NCI-H524 treated with DMSO at 0.1 percent for 48 hours (cell line): ENCODE measurements around the gene GAGE10.

Experiments used
- DNase-seq: peaks from one replicate; lab custom pipeline; 2025; lab: John Stamatoyannopoulos, UW

The GAGE10 gene

GRCh38 chrX:49303346-49303745 lies at the start of gene GAGE10:
Gene GAGE10, plus strand, starts transcription at chrX:49303646. Its CDS starts 1,214 bp downstream, at chrX:49304860.
- no peak for DNase-seq

- DNase-seq = no peak
Observed at GRCh38 chrX:49254639-49255038, 48.8 kb upstream of the GAGE10 start.

GRCh38 chrX:49256268-49256995 lies 47.0 kb upstream of the GAGE10 start:
- no peak for DNase-seq

GRCh38 chrX:49257074-49257790 lies 46.2 kb upstream of the GAGE10 start:
- DNase-seq = no peak

- no peak for DNase-seq
Observed at GRCh38 chrX:49257846-49258748, 45.3 kb upstream of the GAGE10 start.

GRCh38 chrX:49258749-49259124 lies 44.7 kb upstream of the GAGE10 start:
- DNase-seq = no peak

- no peak for DNase-seq
Observed at GRCh38 chrX:49260221-49260985, 43.0 kb upstream of the GAGE10 start.

- DNase-seq = no peak
Observed at GRCh38 chrX:49262603-49263002, 40.8 kb upstream of the GAGE10 start.

- no peak for DNase-seq
Observed at GRCh38 chrX:49263631-49264030, 39.8 kb upstream of the GAGE10 start.

- DNase-seq = no peak
Observed at GRCh38 chrX:49264460-49264859, 39.0 kb upstream of the GAGE10 start, which contains the start of gene FOXP3. Gene FOXP3, minus strand, starts transcription at chrX:49264710. Its CDS starts 6,205 bp downstream, at chrX:49258505.

- peak; percentile 36 for DNase-seq
Observed at GRCh38 chrX:49266523-49267445, 36.7 kb upstream of the GAGE10 start.

- no peak for DNase-seq
Observed at GRCh38 chrX:49268702-49269009, 34.8 kb upstream of the GAGE10 start.

GRCh38 chrX:49269010-49269766 lies 34.3 kb upstream of the GAGE10 start:
- DNase-seq = peak; percentile 96

GRCh38 chrX:49269767-49270248 lies 33.6 kb upstream of the GAGE10 start, which contains the start of gene PPP1R3F:
Gene PPP1R3F, plus strand, starts transcription at chrX:49269793. Its CDS starts 77 bp downstream, at chrX:49269870.
- no peak for DNase-seq

- DNase-seq = no peak
Observed at GRCh38 chrX:49270249-49270921, 33.1 kb upstream of the GAGE10 start.

- no peak for DNase-seq
Observed at GRCh38 chrX:49271341-49271740, 32.1 kb upstream of the GAGE10 start.

GRCh38 chrX:49272421-49272820 lies 31.0 kb upstream of the GAGE10 start:
- no peak for DNase-seq

- no peak for DNase-seq
Observed at GRCh38 chrX:49273181-49273727, 30.2 kb upstream of the GAGE10 start.

- DNase-seq = no peak
Observed at GRCh38 chrX:49276207-49276606, 27.2 kb upstream of the GAGE10 start.
